Karpas-422 (cell line): ENCODE data around the gene ZSWIM4. TPM values are rescaled to one million over a fixed set of nuclear protein-coding genes. Genes with fewer than 3 reads are reported as not detected.
"Not testable (repeated sequence)": the region's sequence is repeated elsewhere in the genome, so short reads cannot be mapped to it uniquely, and the experiment has no call there.

Experiments used
- DNase-seq: peaks from one replicate; pipeline ENCODE4 v3.0.0-alpha.2; 2015
- H2AFZ ChIP-seq: fragments of 200-600 bp; sonication (generic); 2 replicates; pipeline ENCODE4 v1.6.1; 2014; ENCODE audit warnings: antibody characterized with exemption, low read length, mixed read lengths
- H3K27ac ChIP-seq: fragments of 200-600 bp; sonication (generic); 2 replicates; pipeline ENCODE4 v1.5.1; 2014; ENCODE audit warnings: mild to moderate bottlenecking, low read length, moderate library complexity
- H3K27me3 ChIP-seq: fragments of 200-600 bp; sonication (generic); 2 replicates; pipeline ENCODE4 v1.6.1; 2014; ENCODE audit warnings: low read length, mixed read lengths
- H3K36me3 ChIP-seq: fragments of 200-600 bp; sonication (generic); 2 replicates; pipeline ENCODE4 v1.6.1; 2014; ENCODE audit warnings: low read length, mixed read lengths; ENCODE audit not compliant: insufficient read depth
- H3K4me1 ChIP-seq: fragments of 200-600 bp; sonication (generic); 2 replicates; pipeline ENCODE4 v1.6.1; 2014; ENCODE audit warnings: mild to moderate bottlenecking, low read length, mixed read lengths
- H3K4me2 ChIP-seq: fragments of 200-600 bp; sonication (generic); 2 replicates; pipeline ENCODE4 v1.6.1; 2014; ENCODE audit warnings: low read length, low read depth, mild to moderate bottlenecking; ENCODE audit not compliant: poor library complexity, severe bottlenecking
- H3K4me3 ChIP-seq: fragments of 200-600 bp; sonication (generic); 2 replicates; pipeline ENCODE4 v1.5.1; 2014; ENCODE audit warnings: mild to moderate bottlenecking, antibody characterized with exemption, low read length, mixed read lengths
- H3K79me2 ChIP-seq: fragments of 200-600 bp; sonication (generic); 2 replicates; pipeline ENCODE4 v1.6.1; 2014; ENCODE audit warnings: mild to moderate bottlenecking, low read length, mixed read lengths
- H3K9ac ChIP-seq: fragments of 200-600 bp; sonication (generic); 2 replicates; pipeline ENCODE4 v1.6.0; 2014; ENCODE audit warnings: low read length
- H3K9me2 ChIP-seq: fragments of 200-600 bp; sonication (generic), shearing (Covaris generic); replicated peaks from 2 replicates; pipeline ENCODE4 v1.6.0; 2014; ENCODE audit warnings: mild to moderate bottlenecking, low read length, moderate library complexity; ENCODE audit not compliant: insufficient read depth
- H3K9me3 ChIP-seq: fragments of 300-700, 200-600 bp; sonication (generic); 2 replicates; pipeline ENCODE4 v1.6.1; 2014; ENCODE audit warnings: low read length, mixed read lengths
- H4K20me1 ChIP-seq: fragments of 200-600 bp; sonication (generic); 2 replicates; pipeline ENCODE4 v1.6.1; 2014; ENCODE audit warnings: mild to moderate bottlenecking, antibody characterized with exemption, low read length, low read depth; ENCODE audit not compliant: insufficient read depth
- total RNA-seq: library from RNA; depleted of rRNA; stranded (reverse); fragments of >200 nt; shearing (Covaris generic); gene quantifications from 2 replicates; pipeline ENCODE4 v1.2.3, GENCODE V29; 2014; ENCODE audit warnings: low replicate concordance

ZSWIM4 gene
- total RNA-seq, 1 experiment from 2014 or later: 7.3 TPM

DNA sequence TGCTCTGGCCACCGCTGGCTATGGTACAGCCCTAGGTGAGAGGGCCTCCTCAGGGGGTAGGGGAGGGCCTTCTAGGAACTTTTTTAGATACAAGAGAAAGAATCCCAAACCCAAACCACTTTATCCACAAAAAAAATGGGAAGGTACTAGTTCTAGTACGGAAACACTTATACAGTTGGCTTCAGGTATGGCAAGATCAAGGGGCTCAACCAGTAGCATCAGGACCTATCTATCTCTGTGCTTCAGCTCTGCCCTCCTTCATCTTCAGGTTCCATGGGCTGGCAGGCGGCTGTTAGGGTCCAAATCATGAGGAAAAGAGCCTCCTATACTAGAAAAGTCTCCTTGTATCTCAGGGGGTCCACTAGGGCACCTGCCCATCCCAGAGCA lies 29.2 kb upstream of the ZSWIM4 start:
- Histone ChIP-seq H3K79me2 (peaks cover 23% of the 10 kb centered on the region), H3K9me3 (no peaks in the 10 kb centered on the region), H3K4me1 (peaks cover 10% of the 10 kb centered on the region), H2AFZ (no peak overlapping the region), H3K27ac (no peak overlapping the region), H3K9me2 (no peaks in the 10 kb centered on the region), H3K36me3 (0 out of 2 replicates have a peak, but pooled peaks cover 2% of the 10 kb centered on the region), H3K27me3 (no peaks in the 10 kb centered on the region), H3K4me2 (no peak overlapping the region), H3K4me3 (no peak overlapping the region), H4K20me1 (no peaks in the 10 kb centered on the region), H3K9ac (no peak overlapping the region)
- no peak for DNase-seq

DNA sequence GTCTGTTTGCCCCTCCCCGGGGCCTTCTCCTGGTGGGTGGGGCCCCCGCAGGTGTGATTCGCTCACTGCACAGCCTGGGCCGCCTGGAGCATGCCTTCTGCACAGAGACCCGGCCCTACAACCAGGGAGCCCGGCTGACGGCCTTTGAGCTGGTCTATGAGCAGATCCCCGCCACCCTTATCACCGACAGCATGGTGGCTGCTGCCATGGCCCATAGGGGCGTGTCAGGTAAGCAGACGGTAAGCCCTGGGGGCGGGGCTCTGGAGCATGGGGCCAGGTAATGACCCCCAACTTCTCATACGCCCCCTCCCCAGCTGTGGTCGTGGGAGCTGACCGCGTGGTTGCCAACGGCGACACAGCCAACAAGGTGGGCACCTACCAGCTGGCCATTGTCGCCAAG lies 26.7 kb upstream of the ZSWIM4 start:
- no peaks in the 10 kb centered on the region for H4K20me1 ChIP-seq
- no peaks in the 10 kb centered on the region for H3K9me3 ChIP-seq
- no peak overlapping the region for H2AFZ ChIP-seq
- 0 out of 2 replicates have a peak, but pooled peaks cover 2% of the 10 kb centered on the region for H3K36me3 ChIP-seq
- no peak for DNase-seq
- H3K27me3 ChIP-seq: no peaks in the 10 kb centered on the region
- peaks cover 10% of the 10 kb centered on the region for H3K4me1 ChIP-seq
- no peak overlapping the region for H3K4me3 ChIP-seq
- H3K27ac ChIP-seq: no peak overlapping the region
- H3K9me2 ChIP-seq: no peaks in the 10 kb centered on the region
- peaks cover 23% of the 10 kb centered on the region for H3K79me2 ChIP-seq
- no peak overlapping the region for H3K4me2 ChIP-seq
- no peak overlapping the region for H3K9ac ChIP-seq

- Histone ChIP-seq H3K27me3 (no peaks in the 10 kb centered on the region), H3K4me3 (no peak overlapping the region), H3K4me1 (peaks cover 11% of the 10 kb centered on the region), H3K9me3 (no peaks in the 10 kb centered on the region), H3K79me2 (peaks cover 22% of the 10 kb centered on the region), H4K20me1 (peaks cover 6% of the 10 kb centered on the region; the same call in 1 of the 2 replicates), H3K36me3 (0 out of 2 replicates have a peak, but pooled peaks cover 2% of the 10 kb centered on the region), H3K27ac (no peak overlapping the region), H3K4me2 (no peak overlapping the region), H3K9me2 (no peaks in the 10 kb centered on the region), H3K9ac (no peak overlapping the region), H2AFZ (no peak overlapping the region)
- no peak for DNase-seq
These were observed 25.1 kb upstream of the ZSWIM4 start for GRCh38 chr19:13770013-13770635.

DNA sequence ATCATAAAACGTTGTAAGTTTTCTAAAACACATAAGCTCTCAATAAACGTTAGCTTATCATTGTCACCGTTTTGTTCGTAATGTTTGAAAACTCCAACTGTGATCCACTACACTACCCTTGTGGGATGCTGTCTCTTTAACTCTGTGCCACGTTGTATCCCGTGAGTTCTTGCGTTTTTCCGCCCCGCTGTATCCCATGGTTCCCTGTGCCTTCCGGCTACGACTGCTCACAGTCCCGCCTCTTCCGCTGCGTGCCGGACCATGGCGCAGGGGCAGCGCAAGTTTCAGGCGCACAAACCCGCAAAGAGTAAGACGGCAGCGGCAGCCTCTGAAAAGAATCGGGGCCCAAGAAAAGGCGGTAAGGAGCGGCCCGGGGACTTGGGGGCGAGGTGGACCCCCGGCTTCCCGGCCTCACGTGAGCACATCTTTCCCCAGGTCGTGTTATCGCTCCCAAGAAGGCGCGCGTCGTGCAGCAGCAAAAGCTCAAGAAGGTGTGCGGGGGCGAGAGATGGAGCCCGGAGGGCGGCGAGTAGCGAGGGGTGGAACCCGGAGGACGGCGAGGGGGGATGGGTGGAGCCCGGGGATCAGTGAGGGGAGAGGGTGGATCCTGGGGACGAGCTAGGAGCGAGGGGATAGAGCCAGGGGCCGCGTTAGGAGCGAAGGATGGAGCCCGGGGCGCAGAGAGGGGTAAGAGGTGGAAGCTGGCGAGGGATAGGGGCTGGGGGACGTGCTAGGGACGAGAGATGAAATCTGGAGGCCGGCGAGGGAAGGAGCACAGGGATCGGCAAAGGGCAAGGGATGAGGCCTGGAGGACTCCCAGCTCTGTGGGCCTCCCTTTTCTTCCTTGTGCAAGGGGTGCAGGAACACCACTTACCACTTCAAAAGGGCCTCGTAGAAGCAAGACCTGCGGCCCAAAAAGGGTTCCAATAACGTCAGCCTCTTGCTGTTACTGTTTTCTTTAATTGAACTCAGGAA lies 20.7 kb upstream of the ZSWIM4 start, which contains the start of gene C19orf53:
Gene C19orf53 (plus strand): TSS at position 240 of the 975 bp plus-strand sequence. CDS start 22 bp downstream, at position 262.
- Histone ChIP-seq H3K4me3 (peak within 1 kb of the TSS; percentile 93), H4K20me1 (peaks cover 10% of the 10 kb centered on the region; the same call in 1 of the 2 replicates), H3K27me3 (no peaks in the 10 kb centered on the region), H3K79me2 (peaks cover 22% of the 10 kb centered on the region), H3K9me3 (no peaks in the 10 kb centered on the region), H3K9me2 (no peaks in the 10 kb centered on the region), H2AFZ (no peak within 1 kb of the TSS), H3K27ac (peak within 1 kb of the TSS; percentile 32; the same call in 1 of the 2 replicates), H3K4me2 (peak within 1 kb of the TSS; percentile 88), H3K36me3 (0 out of 2 replicates have a peak, but pooled peaks cover 8% of the 10 kb centered on the region), H3K9ac (peak within 1 kb of the TSS; percentile 95), H3K4me1 (peaks cover 12% of the 10 kb centered on the region)
- peak; percentile 95 for DNase-seq

GRCh38 chr19:13778398-13778797 lies 16.8 kb upstream of the ZSWIM4 start:
- no peak for DNase-seq
- H3K4me2 ChIP-seq: no peak overlapping the region
- H2AFZ ChIP-seq: no peak overlapping the region
- H3K27ac ChIP-seq: no peak overlapping the region
- H3K36me3 ChIP-seq: 0 out of 2 replicates have a peak, but pooled peaks cover 8% of the 10 kb centered on the region
- H3K9me3 ChIP-seq: no peaks in the 10 kb centered on the region
- H3K9me2 ChIP-seq: no peaks in the 10 kb centered on the region
- peaks cover 22% of the 10 kb centered on the region for H3K79me2 ChIP-seq
- no peaks in the 10 kb centered on the region for H3K27me3 ChIP-seq
- peaks cover 10% of the 10 kb centered on the region; the same call in 1 of the 2 replicates for H4K20me1 ChIP-seq
- no peak overlapping the region for H3K4me3 ChIP-seq
- no peak overlapping the region for H3K9ac ChIP-seq
- H3K4me1 ChIP-seq: peaks cover 16% of the 10 kb centered on the region

DNA sequence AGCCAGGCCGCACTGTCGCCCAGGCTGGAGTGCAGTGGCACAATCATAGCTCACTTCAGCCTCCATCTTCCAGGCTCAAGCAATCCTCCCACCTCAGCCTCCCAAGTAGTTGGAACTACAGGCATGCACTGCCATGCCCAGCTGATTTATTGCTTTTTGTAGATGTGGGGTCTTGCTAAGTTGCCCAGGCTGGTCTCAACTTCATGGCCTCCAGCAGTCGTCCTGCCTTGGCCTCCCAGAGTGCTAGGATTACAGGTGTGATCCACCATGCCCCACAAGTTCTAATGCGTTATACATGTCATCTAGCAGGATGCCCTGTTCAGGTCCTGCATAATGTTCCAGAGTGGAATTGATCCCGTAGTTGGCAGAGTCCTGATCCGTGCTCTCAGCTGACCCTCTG lies 16.4 kb upstream of the ZSWIM4 start:
- no peak for DNase-seq
- no peak overlapping the region for H3K4me3 ChIP-seq

GRCh38 chr19:13779794-13780193 lies 15.4 kb upstream of the ZSWIM4 start:
- not testable (repeated sequence) for H3K27me3 ChIP-seq, H3K27ac ChIP-seq, H3K9ac ChIP-seq, H3K4me3 ChIP-seq, H2AFZ ChIP-seq, H4K20me1 ChIP-seq, H3K9me3 ChIP-seq, H3K36me3 ChIP-seq, DNase-seq, H3K4me2 ChIP-seq, H3K9me2 ChIP-seq
- H3K79me2 ChIP-seq: peaks cover 17% of the 10 kb centered on the region
- H3K4me1 ChIP-seq: peaks cover 26% of the 10 kb centered on the region

More for the DNA sequence above, 16.4 kb upstream of the ZSWIM4 start:
- Histone ChIP-seq H3K9ac (no peak overlapping the region), H3K79me2 (peaks cover 22% of the 10 kb centered on the region), H3K9me2 (no peaks in the 10 kb centered on the region), H3K27ac (no peak overlapping the region), H4K20me1 (peaks cover 10% of the 10 kb centered on the region; the same call in 1 of the 2 replicates), H2AFZ (no peak overlapping the region), H3K36me3 (0 out of 2 replicates have a peak, but pooled peaks cover 8% of the 10 kb centered on the region), H3K4me2 (no peak overlapping the region), H3K27me3 (no peaks in the 10 kb centered on the region), H3K4me1 (peaks cover 19% of the 10 kb centered on the region), H3K9me3 (no peaks in the 10 kb centered on the region)

GRCh38 chr19:13781547-13781946 lies 13.7 kb upstream of the ZSWIM4 start:
- no peaks in the 10 kb centered on the region for H3K9me3 ChIP-seq
- H3K27ac ChIP-seq: no peak overlapping the region
- 0 out of 2 replicates have a peak, but pooled peaks cover 8% of the 10 kb centered on the region for H3K36me3 ChIP-seq
- H3K9ac ChIP-seq: no peak overlapping the region
- H3K9me2 ChIP-seq: no peaks in the 10 kb centered on the region
- no peak overlapping the region for H3K4me3 ChIP-seq
- H3K4me1 ChIP-seq: peaks cover 22% of the 10 kb centered on the region
- no peaks in the 10 kb centered on the region for H4K20me1 ChIP-seq
- no peak overlapping the region for H3K4me2 ChIP-seq
- peaks cover 2% of the 10 kb centered on the region for H3K79me2 ChIP-seq
- no peaks in the 10 kb centered on the region for H3K27me3 ChIP-seq
- no peak for DNase-seq
- H2AFZ ChIP-seq: no peak overlapping the region
